GM03348 (cell line): Measurements from ENCODE around the gene ZWINT.

Source experiments
- DNase-seq: peaks from one replicate; pipeline ENCODE4 v3.0.0; 2012; ENCODE audit warnings: low spot score

The ZWINT gene

GRCh38 chr10:56360967-56361612 is at the start of gene ZWINT:
Gene ZWINT (minus strand): TSS chr10:56361259. CDS start chr10:56361236, 23 bp downstream.
- DNase-seq: peak; percentile 99

- DNase-seq: no peak
Measured at GRCh38 chr10:56383806-56384205, 22.7 kb upstream of the ZWINT start.

- DNase-seq: no peak
Measured at GRCh38 chr10:56370217-56371113, 9.4 kb upstream of the ZWINT start.

- DNase-seq: peak; percentile 6
Measured at GRCh38 chr10:56360583-56360966, 484 bp downstream of the ZWINT start.

- DNase-seq: no peak
Measured at GRCh38 chr10:56359837-56360236, 1.2 kb downstream of the ZWINT start.

- no peak for DNase-seq
Measured at GRCh38 chr10:56357018-56357417, 4.0 kb downstream of the ZWINT start.

GRCh38 chr10:56351909-56352630 is 9.0 kb downstream of the ZWINT start:
- DNase-seq: no peak

- no peak for DNase-seq
Measured at GRCh38 chr10:56349611-56350010, 11.4 kb downstream of the ZWINT start.

GRCh38 chr10:56348101-56348500 is 13.0 kb downstream of the ZWINT start:
- no peak for DNase-seq

- DNase-seq: no peak
Measured at GRCh38 chr10:56346845-56347415, 14.1 kb downstream of the ZWINT start.

GRCh38 chr10:56341612-56342011 is 19.4 kb downstream of the ZWINT start:
- no peak for DNase-seq

- no peak for DNase-seq
Measured at GRCh38 chr10:56329961-56330360, 31.1 kb downstream of the ZWINT start.

GRCh38 chr10:56327118-56327517 is 33.9 kb downstream of the ZWINT start:
- no peak for DNase-seq

GRCh38 chr10:56319386-56319785 is 41.7 kb downstream of the ZWINT start:
- no peak for DNase-seq

GRCh38 chr10:56318816-56319215 is 42.2 kb downstream of the ZWINT start:
- no peak for DNase-seq

- no peak for DNase-seq
Measured at GRCh38 chr10:56317603-56318002, 43.5 kb downstream of the ZWINT start.

- no peak for DNase-seq
Measured at GRCh38 chr10:56316603-56317002, 44.5 kb downstream of the ZWINT start.
